Esophagus muscularis mucosa (tissue), 4 donors: ENCODE measurements around the gene SREBF1.

Experiments used
- EP300 ChIP-seq: sonication (generic); formaldehyde crosslinking; IDR thresholded peaks from one replicate; pipeline ENCODE4 v1.6.1; 2017; ENCODE audit warnings: antibody characterized with exemption
- POLR2A ChIP-seq: fragments of 450-650 bp; IDR thresholded peaks from one replicate; pipeline ENCODE4 v1.6.1; 2017; ENCODE audit warnings: antibody characterized with exemption, moderate library complexity, mild to moderate bottlenecking, low read depth
- POLR2AphosphoS5 ChIP-seq, 2 donors: sonication (generic); formaldehyde crosslinking; IDR thresholded peaks; one replicate each; pipeline ENCODE4 v1.6.1; 2017; ENCODE audit warnings: antibody characterized with exemption in 2 of 2
- TF ChIP-seq, protein P1 (sequence below), 3 experiments: fragments of 200-600 bp in 2 of 3; fragments of 450-650 bp in 1 of 3; sonication (generic) in 2 of 3; IDR thresholded peaks; one replicate each; pipeline ENCODE4 v1.5.1; 2017 to 2019; ENCODE audit warnings: antibody characterized with exemption in 3 of 3, mild to moderate bottlenecking in 2 of 3, moderate library complexity in 1 of 3

DNA sequence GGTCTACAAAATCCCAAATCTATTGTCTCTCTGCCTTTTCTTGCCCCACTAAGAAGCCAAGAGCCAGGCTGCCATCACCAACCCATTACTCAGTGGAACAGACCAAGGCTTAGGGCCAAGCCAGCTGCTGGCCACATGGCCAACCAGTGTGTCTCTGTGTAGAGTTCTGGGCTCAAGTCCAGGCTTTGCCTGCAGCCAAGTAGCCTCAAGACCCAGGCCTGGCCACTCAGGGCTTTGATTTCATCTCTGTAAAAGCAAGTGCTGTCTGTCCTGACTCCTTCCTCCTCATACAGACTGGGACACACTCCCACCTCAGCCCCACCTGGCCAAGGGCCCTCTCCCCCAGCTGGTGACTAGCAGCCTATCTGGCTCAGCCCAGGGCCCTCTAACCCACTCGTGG, 14.6 kb downstream of the SREBF1 start:
- TF ChIP-seq POLR2AphosphoS5 (IDR thresholded peaks at IDR 0.05) (peak; percentile 16 to 71), POLR2A (no peak), EP300 (no peak)
- TF ChIP-seq, protein P1, sequence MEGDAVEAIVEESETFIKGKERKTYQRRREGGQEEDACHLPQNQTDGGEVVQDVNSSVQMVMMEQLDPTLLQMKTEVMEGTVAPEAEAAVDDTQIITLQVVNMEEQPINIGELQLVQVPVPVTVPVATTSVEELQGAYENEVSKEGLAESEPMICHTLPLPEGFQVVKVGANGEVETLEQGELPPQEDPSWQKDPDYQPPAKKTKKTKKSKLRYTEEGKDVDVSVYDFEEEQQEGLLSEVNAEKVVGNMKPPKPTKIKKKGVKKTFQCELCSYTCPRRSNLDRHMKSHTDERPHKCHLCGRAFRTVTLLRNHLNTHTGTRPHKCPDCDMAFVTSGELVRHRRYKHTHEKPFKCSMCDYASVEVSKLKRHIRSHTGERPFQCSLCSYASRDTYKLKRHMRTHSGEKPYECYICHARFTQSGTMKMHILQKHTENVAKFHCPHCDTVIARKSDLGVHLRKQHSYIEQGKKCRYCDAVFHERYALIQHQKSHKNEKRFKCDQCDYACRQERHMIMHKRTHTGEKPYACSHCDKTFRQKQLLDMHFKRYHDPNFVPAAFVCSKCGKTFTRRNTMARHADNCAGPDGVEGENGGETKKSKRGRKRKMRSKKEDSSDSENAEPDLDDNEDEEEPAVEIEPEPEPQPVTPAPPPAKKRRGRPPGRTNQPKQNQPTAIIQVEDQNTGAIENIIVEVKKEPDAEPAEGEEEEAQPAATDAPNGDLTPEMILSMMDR (IDR thresholded peaks at IDR 0.05): no peak
